GM12864 (cell line): ENCODE measurements around the gene EBI3.
A peak's percentile ranks its signal among the peaks of the same experiment; 100 is the strongest.
"Not testable (repeated sequence)": the region's sequence is repeated elsewhere in the genome, so short reads cannot be mapped to it uniquely, and the experiment has no call there.

ENCODE experiments used
- DNase-seq: peaks from one replicate; pipeline ENCODE4 v3.0.0-alpha.2; 2011; ENCODE audit warnings: low read depth
- H3K4me3 ChIP-seq: 2 replicates; pipeline ENCODE4 v1.5.1; 2011; ENCODE audit warnings: mild to moderate bottlenecking, low read depth, low read length, control low read depth
- CTCF ChIP-seq: IDR thresholded peaks from 2 replicates; pipeline ENCODE4 v1.5.1; 2011; ENCODE audit warnings: low read depth, mild to moderate bottlenecking, moderate library complexity, low read length, control low read depth, inconsistent platforms; ENCODE audit errors: missing control alignments

The EBI3 gene

DNA sequence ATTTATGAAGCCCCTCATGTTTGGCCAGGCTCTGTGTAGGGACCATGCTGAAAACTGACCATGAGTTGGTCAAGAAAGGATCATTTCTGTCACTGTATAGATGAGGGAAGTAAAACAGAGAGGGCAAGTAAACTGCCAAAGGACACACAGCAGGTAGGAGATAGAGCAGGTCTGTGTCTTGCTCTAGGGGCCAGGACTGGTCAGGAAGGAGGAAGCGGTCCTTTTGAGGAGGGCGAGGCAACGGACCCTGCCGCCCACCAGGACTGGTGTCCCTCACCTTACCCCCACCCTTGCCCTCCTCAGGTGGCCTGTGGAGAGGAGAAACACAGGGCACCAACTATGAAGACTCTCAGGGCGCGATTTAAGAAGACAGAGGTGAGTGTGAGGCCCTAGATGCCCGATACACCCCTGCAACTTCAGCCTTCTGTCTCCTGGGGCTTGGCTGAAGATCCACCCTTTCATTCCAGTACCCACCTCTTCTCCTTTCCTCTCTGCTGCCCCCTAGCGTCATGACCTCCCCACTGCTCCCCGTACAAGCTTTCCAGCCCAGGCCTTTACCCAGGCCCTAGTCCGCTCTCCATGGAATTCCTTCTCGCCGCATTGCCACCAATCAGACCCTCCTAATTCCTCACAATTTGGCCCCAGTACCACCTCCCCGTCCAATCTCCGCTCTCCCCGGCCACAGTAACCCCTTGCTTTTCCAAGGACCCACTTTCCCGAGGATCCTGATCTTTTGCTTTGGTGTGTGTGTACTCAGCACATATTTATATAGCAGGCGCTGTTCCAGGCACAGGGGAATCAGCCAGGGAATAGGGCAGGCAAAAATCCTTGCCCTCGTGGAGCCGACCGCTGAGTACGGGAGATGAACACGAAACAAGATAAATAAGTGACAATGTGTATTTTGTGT lies 43.0 kb upstream of the EBI3 start:
- TF ChIP-seq CTCF, result peak; percentile 94
- DNase-seq, result no peak
- no peak overlapping the region for H3K4me3 ChIP-seq

- H3K4me3 ChIP-seq, result no peak overlapping the region
- no peak for TF ChIP-seq CTCF
- no peak for DNase-seq
These were observed 41.8 kb upstream of the EBI3 start for GRCh38 chr19:4187313-4188122.

GRCh38 chr19:4189641-4190040 lies 39.7 kb upstream of the EBI3 start:
- DNase-seq, result no peak
- H3K4me3 ChIP-seq, result no peak overlapping the region
- no peak for TF ChIP-seq CTCF

GRCh38 chr19:4192537-4192936 lies 36.8 kb upstream of the EBI3 start:
- H3K4me3 ChIP-seq, DNase-seq: not testable (repeated sequence)

GRCh38 chr19:4194353-4194752 lies 35.0 kb upstream of the EBI3 start:
- TF ChIP-seq CTCF, result no peak
- DNase-seq, result no peak
- H3K4me3 ChIP-seq, result no peak overlapping the region

DNA sequence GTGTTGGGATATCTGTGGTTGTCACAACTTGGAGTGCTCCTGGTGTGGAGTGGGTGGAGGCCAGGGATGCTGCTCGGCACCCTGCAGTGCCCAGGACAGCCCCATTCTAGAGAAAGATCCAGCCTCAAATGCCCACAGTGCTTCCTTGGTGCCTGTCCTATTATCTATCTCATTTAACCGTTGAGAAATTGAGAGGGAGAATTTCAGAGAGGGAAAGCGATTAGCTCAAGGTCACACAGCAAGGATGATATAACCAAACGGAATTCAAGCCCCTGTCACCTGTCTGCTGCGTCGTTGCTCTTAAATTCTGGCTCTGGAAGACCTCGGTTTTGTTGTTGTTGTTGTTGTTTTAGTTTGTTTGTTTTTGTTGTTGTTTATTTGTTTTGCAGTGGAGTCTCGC lies 33.3 kb upstream of the EBI3 start:
- no peak overlapping the region for H3K4me3 ChIP-seq
- no peak for TF ChIP-seq CTCF
- no peak for DNase-seq

- TF ChIP-seq CTCF, result no peak
- DNase-seq, result no peak
- H3K4me3 ChIP-seq, result no peak overlapping the region
These were observed 32.7 kb upstream of the EBI3 start for GRCh38 chr19:4196587-4197148.
